ENCODE data around the gene ADD1.

DNA sequence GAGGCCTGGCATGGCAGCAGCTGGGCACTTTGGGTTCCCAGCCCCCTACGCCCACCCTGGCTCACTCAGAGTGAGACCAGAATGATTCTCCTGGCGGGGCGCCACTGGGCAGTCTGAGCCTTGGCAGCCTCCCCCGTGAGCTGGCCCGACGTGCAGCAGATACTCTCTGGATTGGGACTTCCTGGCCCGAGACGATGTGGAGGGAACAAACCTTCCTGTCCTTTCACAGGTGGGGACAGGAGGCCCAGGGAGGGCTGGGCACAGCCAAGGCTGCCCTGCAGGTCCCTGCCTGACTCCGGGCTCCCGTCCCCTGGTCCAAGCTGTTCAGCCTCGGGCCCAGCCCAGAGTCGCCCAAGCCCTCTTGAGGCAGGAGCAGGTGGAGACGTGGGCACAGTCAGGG, 17.9 kb upstream of the ADD1 start:
- TF ChIP-seq, protein P1, sequence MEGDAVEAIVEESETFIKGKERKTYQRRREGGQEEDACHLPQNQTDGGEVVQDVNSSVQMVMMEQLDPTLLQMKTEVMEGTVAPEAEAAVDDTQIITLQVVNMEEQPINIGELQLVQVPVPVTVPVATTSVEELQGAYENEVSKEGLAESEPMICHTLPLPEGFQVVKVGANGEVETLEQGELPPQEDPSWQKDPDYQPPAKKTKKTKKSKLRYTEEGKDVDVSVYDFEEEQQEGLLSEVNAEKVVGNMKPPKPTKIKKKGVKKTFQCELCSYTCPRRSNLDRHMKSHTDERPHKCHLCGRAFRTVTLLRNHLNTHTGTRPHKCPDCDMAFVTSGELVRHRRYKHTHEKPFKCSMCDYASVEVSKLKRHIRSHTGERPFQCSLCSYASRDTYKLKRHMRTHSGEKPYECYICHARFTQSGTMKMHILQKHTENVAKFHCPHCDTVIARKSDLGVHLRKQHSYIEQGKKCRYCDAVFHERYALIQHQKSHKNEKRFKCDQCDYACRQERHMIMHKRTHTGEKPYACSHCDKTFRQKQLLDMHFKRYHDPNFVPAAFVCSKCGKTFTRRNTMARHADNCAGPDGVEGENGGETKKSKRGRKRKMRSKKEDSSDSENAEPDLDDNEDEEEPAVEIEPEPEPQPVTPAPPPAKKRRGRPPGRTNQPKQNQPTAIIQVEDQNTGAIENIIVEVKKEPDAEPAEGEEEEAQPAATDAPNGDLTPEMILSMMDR (conservative IDR thresholded peaks at IDR 0.05 in 1 of 2, IDR thresholded peaks at IDR 0.05 in 1 of 2; ENCODE audit: low read depth in 1 of 2, low read length in 2 of 2), result no peak
- TF ChIP-seq EZH2 (IDR thresholded peaks at IDR 0.05; ENCODE audit: low read length, missing control alignments), result no peak

All from fibroblast of lung (primary cell).